K562 treated with DMSO at 1 percent for 48 hours (cell line): ENCODE data around the gene ODAD2. TPM values are rescaled to one million over a fixed set of nuclear protein-coding genes. Genes with fewer than 3 reads are reported as not detected.

Experiments used
- total RNA-seq: library from RNA; unstranded; fragments of 300-600 nt; gene quantifications from 2 replicates; pipeline ENCODE4 v1.2.3, GENCODE V29; 2022; ENCODE audit warnings: low replicate concordance; ENCODE audit errors: extremely low read depth

The ODAD2 gene, protein sequence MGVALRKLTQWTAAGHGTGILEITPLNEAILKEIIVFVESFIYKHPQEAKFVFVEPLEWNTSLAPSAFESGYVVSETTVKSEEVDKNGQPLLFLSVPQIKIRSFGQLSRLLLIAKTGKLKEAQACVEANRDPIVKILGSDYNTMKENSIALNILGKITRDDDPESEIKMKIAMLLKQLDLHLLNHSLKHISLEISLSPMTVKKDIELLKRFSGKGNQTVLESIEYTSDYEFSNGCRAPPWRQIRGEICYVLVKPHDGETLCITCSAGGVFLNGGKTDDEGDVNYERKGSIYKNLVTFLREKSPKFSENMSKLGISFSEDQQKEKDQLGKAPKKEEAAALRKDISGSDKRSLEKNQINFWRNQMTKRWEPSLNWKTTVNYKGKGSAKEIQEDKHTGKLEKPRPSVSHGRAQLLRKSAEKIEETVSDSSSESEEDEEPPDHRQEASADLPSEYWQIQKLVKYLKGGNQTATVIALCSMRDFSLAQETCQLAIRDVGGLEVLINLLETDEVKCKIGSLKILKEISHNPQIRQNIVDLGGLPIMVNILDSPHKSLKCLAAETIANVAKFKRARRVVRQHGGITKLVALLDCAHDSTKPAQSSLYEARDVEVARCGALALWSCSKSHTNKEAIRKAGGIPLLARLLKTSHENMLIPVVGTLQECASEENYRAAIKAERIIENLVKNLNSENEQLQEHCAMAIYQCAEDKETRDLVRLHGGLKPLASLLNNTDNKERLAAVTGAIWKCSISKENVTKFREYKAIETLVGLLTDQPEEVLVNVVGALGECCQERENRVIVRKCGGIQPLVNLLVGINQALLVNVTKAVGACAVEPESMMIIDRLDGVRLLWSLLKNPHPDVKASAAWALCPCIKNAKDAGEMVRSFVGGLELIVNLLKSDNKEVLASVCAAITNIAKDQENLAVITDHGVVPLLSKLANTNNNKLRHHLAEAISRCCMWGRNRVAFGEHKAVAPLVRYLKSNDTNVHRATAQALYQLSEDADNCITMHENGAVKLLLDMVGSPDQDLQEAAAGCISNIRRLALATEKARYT
- total RNA-seq = not detected in 2 replicates

GRCh38 chr10:27998954-27999275 is at the start of gene ODAD2:
Gene ODAD2, minus strand, starts transcription at chr10:27999079. Its CDS starts 3,937 bp downstream, at chr10:27995142.

